Right hindlimb (tissue), 1 donor: Measurements from ENCODE around the gene ARPC1B.
"Not testable (repeated sequence)": the region's sequence is repeated elsewhere in the genome, so short reads cannot be mapped to it uniquely, and the experiment has no call there.

Source experiments
- DNase-seq: peaks from one replicate; pipeline ENCODE4 v3.0.0-alpha.2; 2018

Gene ARPC1B

DNA sequence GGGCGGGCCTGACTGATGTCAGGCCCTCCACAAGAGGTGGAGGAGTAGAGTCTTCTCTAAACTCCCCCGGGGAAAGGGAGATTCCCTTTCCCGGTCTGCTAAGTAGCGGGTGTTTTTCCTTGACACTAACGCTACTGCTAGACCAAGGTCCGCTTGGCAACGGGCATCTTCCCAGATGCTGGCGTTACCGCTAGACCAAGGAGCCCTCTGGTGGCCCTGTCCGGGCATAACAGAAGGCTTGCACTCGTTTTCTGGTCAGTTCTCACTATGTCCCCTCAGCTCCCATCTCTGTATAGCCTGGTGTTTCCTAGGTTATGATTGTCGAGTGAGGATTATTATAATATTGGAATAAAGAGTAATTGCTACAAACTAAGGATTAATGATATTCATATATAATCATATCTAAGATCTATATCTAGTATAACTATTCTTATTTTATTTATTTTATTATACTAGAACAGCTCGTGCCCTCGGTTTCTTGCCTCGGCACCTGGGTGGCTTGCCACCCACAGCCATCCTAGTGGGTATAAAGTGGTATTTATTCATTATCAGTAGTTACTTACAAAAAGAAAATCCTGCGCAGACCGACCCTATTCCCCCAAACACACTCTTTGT is 41.1 kb downstream of the ARPC1B start:
- DNase-seq: not testable (repeated sequence)

DNA sequence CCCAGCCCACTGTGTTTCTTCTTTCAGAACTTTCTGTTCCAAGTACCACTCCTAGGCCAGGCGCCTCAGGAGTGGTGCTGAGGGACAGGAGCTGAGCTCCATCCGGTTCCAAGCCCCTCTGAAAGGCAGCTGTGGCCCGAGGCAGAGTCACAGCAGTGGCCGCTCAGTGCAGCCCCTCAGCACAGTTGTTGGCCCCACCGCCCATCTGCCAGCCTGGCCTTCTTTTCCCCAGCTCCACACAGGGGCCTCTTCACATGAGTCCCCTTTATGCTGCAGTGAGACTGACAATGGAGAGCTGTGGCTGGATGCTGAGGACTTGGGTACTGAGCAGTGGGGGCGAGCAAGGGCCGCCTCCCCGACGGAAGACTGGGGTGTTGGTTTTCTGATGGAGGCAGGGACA is 43.7 kb downstream of the ARPC1B start:
- no peak for DNase-seq

DNA sequence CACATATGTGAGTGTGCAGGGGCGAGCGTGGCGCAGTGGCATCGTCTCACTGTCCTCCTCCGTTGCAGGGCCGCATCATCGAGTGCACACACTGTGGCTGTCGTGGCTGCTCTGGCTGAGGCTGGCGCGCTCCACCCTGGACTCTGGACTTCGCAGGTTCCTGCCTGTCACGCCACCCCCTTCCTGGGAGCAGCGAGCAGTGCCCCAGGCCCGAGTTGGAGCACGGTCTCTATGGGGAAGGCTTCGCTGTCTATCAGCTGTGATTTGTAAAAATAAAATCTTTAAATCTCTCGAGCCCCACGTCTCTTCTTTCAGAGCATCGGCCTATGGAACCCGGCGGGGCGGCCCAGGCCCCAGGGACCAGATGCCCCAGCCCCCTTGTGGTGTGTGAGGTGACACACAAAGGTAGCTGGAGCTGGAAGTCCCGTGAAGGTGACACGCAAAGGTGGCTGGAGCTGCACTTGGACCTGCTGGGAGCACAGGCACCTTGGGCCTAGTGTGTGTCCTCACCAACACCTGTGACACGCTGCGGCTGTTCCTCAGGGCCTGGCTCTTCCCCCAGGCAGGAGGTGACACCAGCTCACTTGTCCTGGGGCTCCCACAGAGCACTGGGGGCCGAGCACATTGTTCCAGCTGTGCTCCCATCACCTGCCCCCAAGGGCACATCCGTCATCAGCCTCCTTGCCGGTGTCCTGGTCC is 44.9 kb downstream of the ARPC1B start:
- no peak for DNase-seq

DNA sequence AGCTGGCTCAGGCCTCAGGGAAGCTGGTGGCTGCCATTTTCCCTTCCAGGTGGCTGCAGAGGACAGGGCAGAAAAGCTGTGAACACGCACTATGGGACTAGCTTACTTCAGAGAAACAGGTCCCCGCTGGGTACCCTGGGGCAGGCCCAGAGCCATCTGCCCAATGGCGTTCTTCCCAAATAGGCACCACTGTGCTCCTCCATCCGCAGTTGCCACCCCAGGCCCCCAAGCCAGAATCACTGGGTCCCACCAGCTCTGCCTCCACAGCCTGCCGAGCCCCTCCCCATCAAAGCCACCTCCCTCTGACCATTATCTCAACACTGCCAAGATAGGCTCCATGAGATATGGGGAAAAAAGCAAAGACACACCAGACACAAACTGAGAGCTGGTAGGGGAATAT is 45.7 kb downstream of the ARPC1B start:
- DNase-seq: no peak

DNA sequence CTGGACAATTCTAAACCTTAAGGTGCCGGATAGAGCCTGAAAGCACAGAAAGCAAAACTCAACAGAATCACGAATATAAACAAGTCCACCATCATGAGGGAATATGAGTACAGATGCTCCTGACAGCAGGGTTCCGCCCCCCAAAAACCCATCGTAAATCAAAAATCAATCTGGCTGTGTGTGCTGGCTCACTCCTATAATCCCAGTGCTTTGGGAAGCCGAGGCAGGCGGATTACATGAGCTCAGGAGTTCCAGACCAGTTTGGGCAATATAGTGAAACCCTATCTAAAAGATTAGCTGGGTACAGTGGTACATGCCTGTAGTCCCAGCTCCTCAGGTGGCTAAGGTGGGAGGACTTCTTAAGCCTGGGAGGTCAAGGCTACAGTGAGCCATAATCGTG is 46.5 kb downstream of the ARPC1B start:
- no peak for DNase-seq

DNA sequence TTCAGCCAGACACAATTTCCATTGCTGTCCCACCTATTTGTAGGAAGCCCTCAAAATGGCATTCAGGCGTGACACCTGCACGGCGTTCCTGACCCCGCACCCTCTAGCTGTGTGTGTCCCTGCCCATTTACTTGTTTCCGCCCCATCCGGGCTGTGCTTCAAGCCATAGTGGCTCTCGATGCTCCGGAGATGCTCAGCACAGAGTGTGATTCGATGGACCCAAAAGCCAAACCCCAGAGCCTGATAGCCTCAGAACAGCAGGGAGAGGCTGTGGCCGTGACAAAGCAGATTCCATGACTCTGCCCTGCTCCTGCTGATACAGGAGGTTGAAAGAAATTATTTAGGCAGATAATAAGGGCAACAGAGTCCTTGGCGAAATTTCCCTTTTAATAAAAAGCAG is 47.7 kb downstream of the ARPC1B start:
- no peak for DNase-seq

DNA sequence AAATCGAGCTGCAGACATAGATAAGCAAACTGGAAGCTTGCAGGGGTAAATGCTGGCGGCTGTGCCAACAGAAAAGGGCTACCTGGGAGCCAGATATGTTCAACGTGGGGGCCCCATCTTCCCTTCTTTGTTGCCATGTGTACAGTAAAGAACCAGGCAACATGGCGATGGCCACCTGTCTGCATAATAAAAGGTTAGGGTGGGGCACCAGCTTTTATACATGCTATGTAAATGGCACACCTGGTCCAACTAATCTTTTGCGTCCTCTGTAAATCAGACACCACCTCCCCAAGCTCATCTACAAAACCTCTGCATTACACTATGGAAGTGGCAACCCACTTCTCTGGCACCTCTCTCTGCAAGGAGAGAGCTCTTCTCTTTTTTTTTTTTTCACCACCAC is 48.1 kb downstream of the ARPC1B start:
- no peak for DNase-seq

DNA sequence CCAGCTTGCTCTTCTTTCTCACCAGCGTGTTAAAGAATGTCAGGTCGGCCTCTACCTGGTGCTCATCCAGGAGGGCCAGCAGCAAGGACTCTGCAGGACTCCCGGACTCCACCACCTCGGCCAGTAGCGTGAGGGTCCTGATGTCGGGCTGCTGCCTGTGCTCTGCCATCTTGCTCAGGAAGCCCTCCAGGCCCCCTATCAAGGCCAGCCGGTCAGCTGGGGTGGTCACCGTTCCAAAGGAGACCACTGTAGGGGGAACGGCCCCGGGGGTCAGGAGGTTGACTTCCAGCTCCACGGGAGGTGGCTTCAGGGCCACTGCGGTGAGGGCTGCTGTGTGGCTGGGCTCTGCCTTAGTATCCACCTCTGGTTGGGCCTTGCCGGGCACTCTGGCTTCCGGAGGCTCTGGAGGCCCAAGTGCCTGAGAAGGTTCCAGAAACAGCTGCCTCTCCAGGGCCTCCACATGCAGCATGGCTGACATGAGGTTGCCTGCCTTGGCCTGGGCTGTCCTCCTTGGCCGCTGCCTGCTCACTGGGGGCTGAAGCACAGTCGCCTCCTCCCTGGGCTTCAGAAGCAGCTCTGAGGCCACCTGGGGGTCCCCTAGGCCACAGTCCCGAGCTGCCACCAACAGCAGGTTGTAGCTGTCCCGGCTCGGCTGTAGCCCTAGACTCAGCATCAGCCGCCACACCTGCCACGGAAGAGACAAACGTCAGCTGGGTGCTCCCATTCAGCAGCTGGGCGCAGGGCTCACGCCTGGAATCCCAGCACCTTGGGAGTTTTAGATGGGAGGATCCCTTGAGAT is 50.6 kb downstream of the ARPC1B start:
- no peak for DNase-seq

DNA sequence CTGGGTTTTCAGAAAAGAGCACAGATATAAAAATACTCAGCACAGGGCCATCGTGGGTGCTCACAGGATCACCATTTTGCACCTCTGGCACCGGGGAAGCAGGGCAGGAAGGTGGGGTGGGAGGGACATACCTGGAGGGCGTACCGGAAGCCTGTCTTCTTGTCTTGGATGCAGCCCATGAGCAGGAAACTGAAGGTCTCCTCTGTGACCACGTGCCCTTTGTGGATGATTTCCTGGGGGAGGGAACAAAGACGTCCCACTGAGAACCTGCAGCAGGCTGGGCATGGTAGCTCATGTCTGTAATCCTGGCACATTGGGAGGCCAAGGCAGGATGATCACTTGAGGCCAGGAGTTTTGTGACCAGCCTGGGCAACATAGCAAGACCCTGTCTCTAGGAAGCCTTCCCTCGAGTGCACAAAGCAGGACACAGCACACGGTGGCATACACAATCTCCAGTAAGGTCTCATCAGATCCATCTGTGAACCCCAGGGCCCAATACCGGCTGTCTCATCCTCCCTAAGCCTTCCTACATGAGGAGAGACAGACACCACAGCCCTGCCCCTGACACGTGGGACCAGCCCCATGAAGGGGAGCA is 54.5 kb downstream of the ARPC1B start:
- DNase-seq: no peak

DNA sequence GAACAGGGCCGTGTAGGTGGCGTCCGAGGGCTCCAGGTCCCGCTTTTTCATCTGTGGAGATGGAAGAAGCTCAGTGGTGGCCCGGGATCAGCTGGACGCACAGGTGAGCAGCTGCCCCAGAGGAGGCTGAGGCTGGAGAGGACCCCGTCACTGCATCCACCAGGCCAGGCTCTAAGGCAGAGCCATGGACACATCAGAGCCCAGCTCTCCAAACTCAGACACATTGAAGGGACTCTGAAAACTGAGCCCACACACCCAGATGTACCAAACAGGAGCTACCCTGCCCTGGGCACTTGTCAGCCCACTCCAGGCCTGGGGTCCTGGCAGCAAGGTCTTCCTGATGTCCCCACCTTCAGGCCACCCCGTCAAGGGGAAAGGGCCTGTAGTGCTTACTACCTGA is 55.2 kb downstream of the ARPC1B start:
- DNase-seq: no peak

DNA sequence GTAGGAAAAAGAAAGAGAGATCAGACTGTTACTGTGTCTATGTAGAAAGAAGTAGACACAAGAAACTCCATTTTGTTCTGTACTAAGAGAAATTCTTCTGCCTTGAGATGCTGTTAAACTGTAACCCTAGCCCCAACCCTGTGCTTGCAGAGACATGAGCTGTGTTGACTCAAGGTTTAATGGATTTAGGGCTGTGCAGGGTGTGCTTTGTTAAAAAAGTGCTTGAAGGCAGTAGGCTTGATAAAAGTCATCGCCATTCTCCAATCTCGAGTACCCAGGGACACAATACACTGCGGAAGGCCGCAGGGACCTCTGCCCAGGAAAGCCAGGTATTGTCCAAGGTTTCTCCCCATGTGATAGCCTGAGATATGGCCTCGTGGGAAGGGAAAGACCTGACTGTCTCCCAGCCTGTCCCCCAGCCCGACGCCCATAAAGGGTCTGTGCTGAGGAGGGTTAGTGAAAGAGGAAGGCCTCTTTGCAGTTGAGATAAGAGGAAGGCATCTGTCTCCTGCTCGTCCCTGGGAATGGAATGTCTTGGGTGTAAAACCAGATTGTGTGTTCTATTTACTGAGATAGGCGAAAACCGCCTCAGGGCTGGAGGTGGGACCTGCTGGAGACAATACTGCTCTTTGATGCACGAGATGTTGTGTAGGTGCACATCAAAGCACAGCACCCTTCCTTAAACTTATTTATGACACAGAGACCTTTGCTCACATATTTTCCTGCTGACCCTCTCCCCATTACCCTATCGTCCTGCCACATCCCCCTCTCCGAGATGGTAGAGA is 57.4 kb downstream of the ARPC1B start:
- not testable (repeated sequence) for DNase-seq

DNA sequence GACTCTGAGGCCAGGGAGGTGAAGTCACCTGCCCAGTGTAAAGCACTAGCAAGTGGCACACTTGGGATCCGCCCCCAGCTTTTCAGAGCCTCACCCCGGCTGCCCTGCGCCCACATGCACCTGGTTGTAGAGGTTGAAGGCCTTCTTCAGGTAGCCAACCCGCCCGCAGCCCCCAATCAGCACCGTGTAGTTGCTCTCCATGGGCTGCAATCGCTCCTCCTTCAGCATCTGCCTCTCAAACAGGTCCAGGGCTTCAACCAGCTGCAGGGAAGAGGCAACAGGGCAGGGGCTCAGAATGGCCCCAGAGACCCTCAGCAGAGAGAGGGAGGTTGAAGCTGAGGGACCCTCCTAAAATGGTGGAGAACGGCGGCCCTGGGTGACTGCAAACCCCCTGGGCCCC is 58.6 kb downstream of the ARPC1B start:
- DNase-seq: no peak

DNA sequence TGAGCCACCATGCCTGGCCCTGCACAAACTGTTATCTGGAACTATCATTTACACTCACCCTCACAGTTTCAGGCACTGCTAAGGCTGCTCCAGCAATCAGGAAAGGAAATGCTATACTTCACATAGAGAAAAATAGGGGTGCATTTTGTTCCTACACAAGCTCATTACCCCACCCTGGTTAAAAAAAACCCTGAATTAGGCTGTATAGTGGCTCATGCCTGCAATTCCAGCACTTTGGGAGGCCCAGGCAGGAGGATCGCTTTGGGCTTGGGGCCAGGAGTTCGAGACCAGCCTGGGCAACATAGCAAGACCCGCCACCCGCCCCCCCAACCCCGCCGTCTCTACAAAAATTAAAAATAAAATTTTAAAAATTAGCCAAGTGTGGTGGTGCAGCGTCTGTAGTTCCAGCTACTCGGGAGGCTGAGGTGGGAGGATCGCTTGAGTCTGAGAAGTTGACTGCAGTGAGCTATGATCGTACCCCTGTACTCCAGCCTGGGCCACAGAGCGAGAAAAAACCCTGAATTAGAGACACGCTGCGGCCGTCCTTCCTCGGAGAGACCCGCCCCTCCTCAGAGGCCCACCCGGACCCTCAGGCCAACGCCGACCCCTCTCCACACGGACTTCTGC is 63.5 kb downstream of the ARPC1B start:
- no peak for DNase-seq

DNA sequence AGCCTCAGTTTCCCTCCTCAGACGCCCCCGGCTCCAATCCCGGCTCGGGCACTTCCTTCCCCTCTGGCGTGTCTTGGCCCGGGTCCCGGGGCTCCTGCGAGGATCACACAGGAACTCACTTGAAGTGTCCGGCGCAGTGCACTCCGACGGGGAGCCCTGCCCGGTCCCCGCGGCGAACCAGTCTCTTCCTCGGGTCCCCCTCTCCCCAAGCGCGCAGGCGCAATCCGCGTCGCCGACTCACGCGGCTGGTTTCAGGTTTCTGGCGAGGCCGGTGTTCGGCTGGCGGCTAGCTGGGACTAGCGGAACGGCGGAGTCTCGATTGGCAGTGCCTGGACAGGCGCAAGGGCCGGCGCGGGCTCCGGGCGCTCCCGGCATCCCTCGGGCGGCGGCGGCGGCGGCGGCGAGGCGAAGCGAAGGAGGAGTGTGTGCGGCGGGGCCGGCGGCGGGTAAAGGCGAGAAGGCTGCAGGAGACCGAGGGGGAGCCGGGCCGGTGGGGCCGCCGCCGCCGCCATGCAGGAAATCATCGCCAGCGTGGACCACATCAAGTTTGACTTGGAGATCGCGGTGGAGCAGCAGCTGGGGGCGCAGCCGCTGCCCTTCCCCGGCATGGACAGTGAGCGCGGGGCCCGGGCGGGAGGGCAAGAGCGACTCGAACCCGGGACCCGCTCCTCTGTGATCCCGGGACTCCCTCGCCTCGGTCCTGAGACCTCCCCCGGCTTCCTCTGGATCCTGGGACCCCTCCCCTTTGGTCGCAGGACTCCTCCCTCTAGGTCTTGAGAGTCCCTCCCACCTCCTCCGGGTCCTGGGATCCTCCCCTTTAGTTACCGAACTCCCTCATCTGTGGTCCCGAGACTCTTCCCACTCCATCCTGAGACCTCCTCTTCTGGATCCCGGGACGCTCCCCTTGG is 64.3 kb downstream of the ARPC1B start, which contains the start of the genes CPSF4 and PTCD1:
Gene CPSF4, plus strand, starts transcription at position 371 of the 908 bp plus-strand sequence. Its CDS starts 140 bp downstream, at position 511.
Gene PTCD1, minus strand, starts transcription at position 226 of the 908 bp plus-strand sequence. CDS start 3,556 bp downstream, outside the sequence.
- DNase-seq: peak; percentile 98

DNA sequence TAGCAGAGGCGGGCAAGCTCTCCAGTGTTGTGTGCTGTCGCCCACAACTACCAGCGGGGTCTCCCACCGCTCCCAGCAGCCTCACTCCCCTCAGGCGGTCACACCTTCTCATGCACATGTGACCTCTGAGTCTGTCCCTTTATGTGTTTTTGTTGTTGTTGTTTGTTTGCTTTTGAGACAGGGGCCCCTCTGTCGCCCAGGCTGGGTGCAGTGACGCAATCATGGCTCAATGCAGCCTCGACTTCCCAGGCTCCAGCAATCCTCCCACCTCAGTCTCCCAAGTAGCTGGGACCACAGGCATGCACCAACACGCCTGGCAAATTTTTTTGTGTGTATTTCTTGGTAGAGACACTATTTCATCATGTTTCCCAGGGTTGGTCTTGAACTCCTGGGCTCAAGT is 65.7 kb downstream of the ARPC1B start:
- DNase-seq: no peak
